ENCODE results near the gene ANXA8.

Gene ANXA8

DNA sequence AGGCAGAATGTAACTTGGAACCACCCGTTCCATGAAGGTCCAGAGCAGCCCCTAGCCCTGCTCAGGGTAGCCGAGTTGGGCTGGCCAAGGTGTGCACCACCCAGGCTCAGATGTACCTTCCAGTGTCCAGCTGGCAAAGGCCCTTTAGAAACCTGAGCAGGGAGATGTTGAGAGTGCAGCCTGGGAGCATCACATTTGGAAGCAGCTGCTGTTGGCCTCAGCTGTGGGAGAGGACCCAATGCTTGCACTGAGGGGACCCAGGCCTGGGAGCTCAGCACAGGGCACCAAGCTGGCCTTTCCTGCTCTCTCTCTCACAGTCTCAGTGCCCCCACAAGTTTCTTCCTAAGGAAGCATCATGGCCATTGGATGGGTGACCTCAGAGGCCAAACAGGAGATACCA lies 33.5 kb downstream of the ANXA8 start:
- no peak overlapping the region for H3K27ac ChIP-seq
- TF ChIP-seq ZFX (IDR thresholded peaks at IDR 0.05), result no peak
- TF ChIP-seq, protein P1, sequence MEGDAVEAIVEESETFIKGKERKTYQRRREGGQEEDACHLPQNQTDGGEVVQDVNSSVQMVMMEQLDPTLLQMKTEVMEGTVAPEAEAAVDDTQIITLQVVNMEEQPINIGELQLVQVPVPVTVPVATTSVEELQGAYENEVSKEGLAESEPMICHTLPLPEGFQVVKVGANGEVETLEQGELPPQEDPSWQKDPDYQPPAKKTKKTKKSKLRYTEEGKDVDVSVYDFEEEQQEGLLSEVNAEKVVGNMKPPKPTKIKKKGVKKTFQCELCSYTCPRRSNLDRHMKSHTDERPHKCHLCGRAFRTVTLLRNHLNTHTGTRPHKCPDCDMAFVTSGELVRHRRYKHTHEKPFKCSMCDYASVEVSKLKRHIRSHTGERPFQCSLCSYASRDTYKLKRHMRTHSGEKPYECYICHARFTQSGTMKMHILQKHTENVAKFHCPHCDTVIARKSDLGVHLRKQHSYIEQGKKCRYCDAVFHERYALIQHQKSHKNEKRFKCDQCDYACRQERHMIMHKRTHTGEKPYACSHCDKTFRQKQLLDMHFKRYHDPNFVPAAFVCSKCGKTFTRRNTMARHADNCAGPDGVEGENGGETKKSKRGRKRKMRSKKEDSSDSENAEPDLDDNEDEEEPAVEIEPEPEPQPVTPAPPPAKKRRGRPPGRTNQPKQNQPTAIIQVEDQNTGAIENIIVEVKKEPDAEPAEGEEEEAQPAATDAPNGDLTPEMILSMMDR (conservative IDR thresholded peaks at IDR 0.05), result no peak

DNA sequence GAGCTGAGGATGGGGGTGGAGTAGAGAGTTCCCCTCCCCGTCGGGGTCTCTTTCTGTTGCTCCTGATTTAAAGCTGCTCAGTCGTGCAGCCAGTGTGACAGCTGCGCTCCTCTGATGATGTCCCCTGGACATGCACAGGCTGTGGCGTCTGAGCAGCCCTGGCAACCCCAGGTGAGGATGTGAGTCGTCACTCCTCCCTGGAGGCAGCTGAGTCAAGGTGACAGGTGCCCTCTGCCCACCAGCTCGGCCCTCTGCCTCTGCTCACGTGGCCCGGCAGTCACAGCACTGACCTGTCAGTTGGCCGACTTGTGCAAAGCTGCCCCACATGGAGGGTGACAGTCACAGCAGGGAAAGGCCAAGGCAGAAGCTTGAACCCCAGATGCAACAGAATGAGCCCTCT lies 33.9 kb downstream of the ANXA8 start:
- TF ChIP-seq, protein P1 (conservative IDR thresholded peaks at IDR 0.05), result no peak
- no peak for TF ChIP-seq ZFX (IDR thresholded peaks at IDR 0.05)
- H3K27ac ChIP-seq, result no peak overlapping the region

DNA sequence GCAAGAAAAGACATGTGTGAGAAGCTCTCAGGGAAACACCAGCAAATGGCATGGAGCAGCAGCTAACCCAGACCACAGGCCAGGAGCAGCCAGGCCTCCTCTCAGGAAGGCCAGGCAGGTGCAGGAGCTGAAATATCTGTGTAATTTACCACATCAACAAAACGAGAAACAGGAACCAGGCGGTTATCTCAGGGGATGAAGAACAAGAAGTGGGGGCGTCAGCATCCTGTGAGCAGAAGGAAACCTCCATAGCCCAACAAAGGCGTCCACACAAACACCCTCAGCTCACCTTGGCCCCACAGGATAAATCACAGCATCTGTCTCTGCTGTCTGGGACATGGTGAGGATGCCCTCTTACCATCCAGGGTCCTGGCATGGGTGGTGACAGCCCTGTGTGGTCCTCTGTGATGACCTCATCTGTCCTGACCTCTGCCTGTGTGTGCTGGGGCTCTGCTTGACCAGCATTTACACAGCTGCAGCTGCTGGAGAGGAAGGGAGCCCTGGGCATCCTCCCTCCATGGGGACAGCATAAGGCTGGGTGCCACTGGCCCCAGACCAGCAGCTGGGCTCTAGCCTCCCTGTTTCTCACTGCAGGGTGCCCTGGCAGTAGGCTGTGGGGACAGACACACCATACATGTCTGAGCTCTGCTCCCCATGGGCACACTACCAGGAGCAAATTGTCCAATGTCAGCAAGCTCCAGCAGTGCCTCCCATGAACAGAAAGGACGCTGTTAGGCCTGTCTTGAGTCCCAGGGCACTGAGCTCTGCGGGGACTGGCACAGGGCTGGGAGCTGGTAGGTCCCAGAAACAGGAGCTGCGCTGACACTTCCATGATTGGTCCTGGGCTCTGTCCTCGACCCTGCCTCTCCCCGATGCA lies 34.6 kb downstream of the ANXA8 start:
- no peak overlapping the region for H3K27ac ChIP-seq
- TF ChIP-seq ZFX (IDR thresholded peaks at IDR 0.05), result no peak
- TF ChIP-seq, protein P1 (conservative IDR thresholded peaks at IDR 0.05), result no peak

DNA sequence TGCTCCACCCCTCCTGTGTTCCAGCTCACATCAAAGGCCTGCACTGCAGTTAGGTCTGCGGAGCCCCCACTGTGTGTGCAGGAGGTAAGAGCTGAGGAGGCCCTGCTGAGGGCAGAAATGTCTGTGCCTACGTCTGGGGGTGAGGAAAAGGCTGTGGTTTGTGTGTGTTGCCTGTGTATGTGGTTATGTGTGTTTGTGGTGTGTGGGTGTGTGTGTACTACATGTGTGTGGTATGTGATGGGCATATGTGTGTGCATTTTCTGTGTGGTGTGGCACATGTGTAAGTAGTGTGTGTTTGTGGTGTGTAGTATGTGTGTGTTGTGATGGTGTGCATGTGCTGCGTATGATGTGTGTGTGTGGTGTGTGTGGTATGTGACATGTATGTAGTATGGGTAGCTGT lies 36.2 kb downstream of the ANXA8 start:
- TF ChIP-seq, protein P1 (conservative IDR thresholded peaks at IDR 0.05), result no peak
- TF ChIP-seq ZFX (IDR thresholded peaks at IDR 0.05), result no peak
- no peak overlapping the region for H3K27ac ChIP-seq

DNA sequence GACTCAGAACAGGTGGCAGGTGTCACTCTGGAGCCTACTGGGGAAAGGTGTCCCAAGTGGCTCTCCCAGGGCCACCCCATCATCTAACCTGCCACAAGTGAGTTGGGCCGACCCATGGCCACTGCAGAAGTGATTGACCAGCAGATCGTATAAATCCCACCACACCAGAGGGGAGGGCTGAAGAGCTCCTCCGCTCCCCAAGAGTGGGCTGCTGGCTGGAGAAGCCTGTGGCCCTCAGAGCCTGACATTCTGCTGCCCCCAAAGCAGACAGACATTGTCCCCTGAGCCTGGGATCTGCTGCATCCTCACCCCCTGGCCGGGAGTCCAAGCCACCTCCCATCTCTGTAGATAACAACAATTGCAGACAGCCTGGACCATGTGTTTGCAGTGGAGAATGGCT lies 36.7 kb downstream of the ANXA8 start:
- TF ChIP-seq, protein P1 (conservative IDR thresholded peaks at IDR 0.05), result no peak
- TF ChIP-seq ZFX (IDR thresholded peaks at IDR 0.05), result no peak
- no peak overlapping the region for H3K27ac ChIP-seq

DNA sequence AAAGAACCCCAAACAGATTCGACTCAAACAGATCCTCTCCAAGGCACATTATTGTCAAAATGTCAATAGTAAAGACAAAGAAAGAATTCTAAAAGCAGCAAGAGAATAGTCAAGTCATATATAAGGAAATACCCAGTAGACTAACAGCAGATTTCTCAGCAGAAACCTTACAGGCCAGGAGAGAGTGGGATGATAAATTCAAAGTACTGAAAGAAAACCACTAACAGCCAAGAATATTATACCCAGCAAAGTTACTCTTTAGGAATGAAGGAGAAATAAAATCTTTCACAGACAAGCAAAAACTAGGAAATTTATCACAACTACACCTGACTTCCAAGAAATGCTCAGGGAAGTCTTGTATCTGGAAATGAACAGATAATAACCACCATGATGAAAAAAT lies 38.2 kb downstream of the ANXA8 start:
- no peak overlapping the region for H3K27ac ChIP-seq
- TF ChIP-seq ZFX (IDR thresholded peaks at IDR 0.05), result no peak
- TF ChIP-seq, protein P1 (conservative IDR thresholded peaks at IDR 0.05), result no peak

DNA sequence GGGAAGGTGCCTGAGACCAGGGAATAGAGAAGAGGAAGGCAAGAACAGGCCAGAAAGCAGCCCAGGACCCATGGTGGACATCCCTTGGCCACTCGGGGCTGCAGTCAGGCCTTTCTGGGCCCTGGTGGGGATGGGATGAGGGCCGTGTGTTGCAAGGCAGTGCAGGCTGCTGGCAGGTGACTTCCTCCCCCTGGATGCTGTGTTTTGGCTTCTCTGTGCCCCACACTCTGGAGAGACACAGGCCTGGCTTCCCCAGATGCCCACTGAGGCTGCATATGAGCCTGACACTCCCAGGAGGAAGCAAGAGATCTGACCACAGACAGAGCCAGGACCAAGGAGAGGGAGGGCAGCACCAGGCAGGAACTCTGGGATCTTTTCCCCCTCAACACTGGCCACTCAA lies 39.9 kb downstream of the ANXA8 start:
- TF ChIP-seq ZFX (IDR thresholded peaks at IDR 0.05), result no peak
- TF ChIP-seq, protein P1 (conservative IDR thresholded peaks at IDR 0.05), result no peak
- no peak overlapping the region for H3K27ac ChIP-seq

Measured in C4-2B (cell line).